ENCODE data around the gene PPIL1.

PPIL1 gene

GRCh38 chr6:36874443-36875249 lies at the start of gene PPIL1:
Gene PPIL1 (minus strand): TSS chr6:36874803. CDS start chr6:36874772, 31 bp downstream.
- peak within 1 kb of the TSS; percentile 95 for H3K4me3 ChIP-seq (ENCODE audit: low read depth, low read length)
- peak; percentile 47 for DNase-seq (ENCODE audit: low read depth, low spot score)
- POLR2A ChIA-PET = interaction anchor here (0.5 to 2.2 kb wide), 11 partner anchors 10 to 143 kb away, joined by 3 to 9 read pairs (median 4); partner anchors contain the start of genes C6orf89 and MTCH1
- no peak for TF ChIP-seq CTCF (IDR thresholded peaks at IDR 0.05; ENCODE audit: insufficient read depth, low read length, missing control alignments)
- CTCF ChIA-PET = interaction anchor here (0.7 to 15.1 kb wide), 17 partner anchors 9 to 337 kb away, joined by 3 to 270 read pairs (median 4); partner anchors contain the start of gene C6orf89

GRCh38 chr6:36924131-36924530 lies 49.5 kb upstream of the PPIL1 start:
- no peak for DNase-seq (ENCODE audit: low read depth, low spot score)
- CTCF ChIA-PET = interaction anchor here (0.9 to 1.2 kb wide), 2 partner anchors 38 to 72 kb away, joined by 4 read pairs; partner anchors contain the start of gene C6orf89
- TF ChIP-seq CTCF (IDR thresholded peaks at IDR 0.05; ENCODE audit: insufficient read depth, low read length, missing control alignments) = no peak
- H3K4me3 ChIP-seq (ENCODE audit: low read depth, low read length) = no peak overlapping the region
- POLR2A ChIA-PET = no interaction called here

GRCh38 chr6:36920546-36920945 lies 45.9 kb upstream of the PPIL1 start:
- H3K4me3 ChIP-seq (ENCODE audit: low read depth, low read length) = no peak overlapping the region
- TF ChIP-seq CTCF (IDR thresholded peaks at IDR 0.05; ENCODE audit: insufficient read depth, low read length, missing control alignments) = no peak
- ChIA-PET POLR2A (no interaction called here), CTCF (no interaction called here)
- no peak for DNase-seq (ENCODE audit: low read depth, low spot score)

- no peak for TF ChIP-seq CTCF (IDR thresholded peaks at IDR 0.05; ENCODE audit: insufficient read depth, low read length, missing control alignments)
- CTCF ChIA-PET = interaction anchor here (1.1 kb wide), 1 partner anchor 98 kb away, joined by 5 read pairs; no protein-coding TSS in a partner anchor
- POLR2A ChIA-PET = no interaction called here
- no peak for DNase-seq (ENCODE audit: low read depth, low spot score)
- H3K4me3 ChIP-seq (ENCODE audit: low read depth, low read length) = no peak overlapping the region
Measured at GRCh38 chr6:36920049-36920448, 45.4 kb upstream of the PPIL1 start.

GRCh38 chr6:36917541-36918193 lies 43.1 kb upstream of the PPIL1 start:
- CTCF ChIA-PET = interaction anchor here (0.7 to 1.7 kb wide), 2 partner anchors 15 to 193 kb away, joined by 3 to 4 read pairs; no protein-coding TSS in a partner anchor
- POLR2A ChIA-PET = interaction anchor here (0.5 kb wide), 1 partner anchor 21 kb away, joined by 3 read pairs; no protein-coding TSS in a partner anchor
- no peak for TF ChIP-seq CTCF (IDR thresholded peaks at IDR 0.05; ENCODE audit: insufficient read depth, low read length, missing control alignments)
- no peak overlapping the region for H3K4me3 ChIP-seq (ENCODE audit: low read depth, low read length)
- peak; percentile 83 for DNase-seq (ENCODE audit: low read depth, low spot score)

- DNase-seq (ENCODE audit: low read depth, low spot score) = no peak
- POLR2A ChIA-PET = no interaction called here
- CTCF ChIA-PET = interaction anchor here (1.2 to 1.7 kb wide), 4 partner anchors 9 to 191 kb away, joined by 3 to 5 read pairs (median 4); partner anchors contain the start of gene C6orf89
- TF ChIP-seq CTCF (IDR thresholded peaks at IDR 0.05; ENCODE audit: insufficient read depth, low read length, missing control alignments) = no peak
- H3K4me3 ChIP-seq (ENCODE audit: low read depth, low read length) = no peak overlapping the region
Measured at GRCh38 chr6:36916126-36916525, 41.5 kb upstream of the PPIL1 start.

Measured in AG04449 (cell line).